ENCODE data around the gene PI4KA. TPM values are rescaled to one million over a fixed set of nuclear protein-coding genes. Genes with fewer than 3 reads are reported as not detected.
"Not testable (repeated sequence)": the region's sequence is repeated elsewhere in the genome, so short reads cannot be mapped to it uniquely, and the experiment has no call there.

The PI4KA gene
- total and polyA plus RNA-seq, 2 donors = 37.1 to 50.9 TPM

DNA sequence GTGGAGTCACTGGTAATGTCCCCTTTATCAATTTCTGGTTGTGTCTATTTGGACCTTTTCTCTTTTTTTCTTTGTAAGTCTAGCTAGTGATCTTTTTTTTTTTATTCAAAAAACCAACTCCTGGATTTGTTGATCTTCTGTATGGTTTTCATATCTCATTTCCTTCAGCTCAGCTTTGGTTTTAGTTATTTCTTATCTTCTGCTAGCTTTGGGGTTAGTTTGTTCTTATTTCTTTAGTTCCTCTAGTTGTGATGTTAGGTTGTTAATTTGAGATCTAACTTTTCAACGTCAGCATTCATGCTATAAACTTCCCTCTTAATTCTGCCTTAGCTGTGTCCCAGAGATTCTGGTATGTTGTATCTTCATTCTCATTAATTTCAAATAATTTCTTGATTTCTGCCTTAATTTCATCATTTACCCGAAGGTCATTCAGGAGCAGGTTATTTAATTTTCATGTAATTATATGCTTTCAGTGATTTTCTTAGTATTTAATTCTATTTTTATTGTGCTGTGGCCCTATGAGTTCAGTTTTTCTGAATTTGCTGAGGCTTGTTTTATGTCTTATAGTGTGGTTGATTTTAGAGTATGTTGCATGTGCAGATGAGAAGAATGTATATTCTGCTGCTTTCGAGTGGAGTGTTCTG lies 29.0 kb downstream of the PI4KA start:
- peaks cover 5% of the 10 kb centered on the region for H3K36me3 ChIP-seq (ENCODE audit: insufficient read depth)
- 96% methylated on average over 3 of the region's 3 CpGs for WGBS

DNA sequence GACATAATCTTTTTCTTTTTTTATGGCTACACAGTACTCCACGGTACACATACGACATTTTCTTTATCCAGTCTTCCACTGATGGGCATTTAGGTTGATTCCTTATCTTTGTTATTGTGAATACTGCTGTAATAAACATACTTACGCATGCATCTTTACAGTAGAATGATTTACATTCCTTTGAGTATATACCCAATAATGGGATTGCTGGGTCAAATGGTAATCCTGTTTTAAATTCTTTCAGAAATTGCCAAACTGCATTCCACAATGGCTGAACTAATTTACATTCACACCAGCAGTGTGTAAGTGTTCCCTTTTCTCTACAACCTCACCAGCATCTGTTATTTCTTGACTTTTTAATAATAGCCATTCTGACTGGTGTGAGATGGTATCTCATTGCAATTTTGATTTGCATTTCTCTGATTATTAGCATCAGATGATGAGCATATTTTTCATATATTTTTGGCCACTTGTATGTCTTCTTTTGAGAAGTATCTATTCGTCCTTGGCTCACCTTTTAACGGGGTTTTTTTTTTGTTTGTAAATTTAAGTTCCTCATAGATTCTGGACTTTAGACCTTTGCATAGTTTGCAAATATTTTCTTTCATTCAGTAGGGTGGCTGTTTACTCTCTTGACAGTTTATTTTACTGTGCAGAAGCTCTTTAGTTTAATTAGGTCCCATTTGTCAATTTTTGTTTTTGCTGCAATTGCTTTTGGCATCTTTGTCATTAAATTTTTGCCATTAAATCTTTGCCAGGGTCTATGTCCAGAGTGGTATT lies 32.0 kb downstream of the PI4KA start:
- H3K36me3 ChIP-seq (ENCODE audit: insufficient read depth); H3K27ac ChIP-seq (ENCODE audit: low read depth); H3K4me3 ChIP-seq (ENCODE audit: low read depth, low read length); DNase-seq (ENCODE audit: extremely low spot score); H3K4me1 ChIP-seq (ENCODE audit: insufficient read depth): not testable (repeated sequence)
- 88% methylated on average over 5 of the region's 5 CpGs for WGBS

More for the DNA sequence above, 29.0 kb downstream of the PI4KA start:
- no peak overlapping the region for H3K27ac ChIP-seq (ENCODE audit: low read depth)
- no peaks in the 10 kb centered on the region for H3K4me1 ChIP-seq (ENCODE audit: insufficient read depth)
- H3K4me3 ChIP-seq (ENCODE audit: low read depth, low read length) = no peak overlapping the region
- DNase-seq (ENCODE audit: extremely low spot score) = no peak

DNA sequence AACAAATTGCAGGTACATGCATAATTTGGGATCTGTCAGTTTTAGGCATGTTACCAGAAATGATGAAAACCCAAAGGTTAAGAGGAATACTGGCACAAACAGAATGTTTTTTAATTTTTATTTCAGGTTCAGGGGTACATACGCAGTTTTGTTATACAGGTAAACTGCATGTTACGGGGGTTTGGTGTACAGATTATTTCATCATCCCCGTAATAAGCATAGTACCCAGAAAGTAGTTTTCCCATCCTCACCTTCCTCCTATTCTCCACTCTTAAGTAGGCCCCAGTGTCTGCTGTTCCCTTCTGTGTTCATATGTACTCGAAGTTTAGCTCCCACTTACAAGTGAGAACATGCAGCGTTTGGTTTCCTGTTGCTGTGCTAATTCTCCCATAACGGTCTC lies 33.0 kb downstream of the PI4KA start:
- 90% methylated on average over 6 of the region's 6 CpGs for WGBS
- no peak for DNase-seq (ENCODE audit: extremely low spot score)
- no peaks in the 10 kb centered on the region for H3K4me1 ChIP-seq (ENCODE audit: insufficient read depth)
- peaks cover 5% of the 10 kb centered on the region for H3K36me3 ChIP-seq (ENCODE audit: insufficient read depth)
- no peak overlapping the region for H3K27ac ChIP-seq (ENCODE audit: low read depth)
- no peak overlapping the region for H3K4me3 ChIP-seq (ENCODE audit: low read depth, low read length)

DNA sequence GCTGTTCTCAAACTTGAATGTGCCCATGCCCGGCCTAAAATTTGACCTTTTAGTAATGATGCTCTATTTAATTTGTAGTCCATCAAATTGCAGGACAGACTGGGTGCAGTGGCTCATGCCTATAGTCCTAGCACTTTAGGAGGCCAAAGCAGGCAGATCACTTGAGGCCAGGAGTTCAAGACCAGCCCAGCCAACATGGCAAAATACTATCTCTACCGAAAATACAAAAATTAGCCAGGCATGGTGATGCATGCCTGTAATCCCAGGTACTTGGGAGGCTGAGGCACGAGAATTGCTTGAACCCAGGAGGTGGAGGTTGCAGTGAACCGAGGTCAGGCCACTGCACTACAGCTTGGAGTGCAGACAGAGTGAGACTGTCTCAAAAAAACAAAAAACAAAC lies 33.4 kb downstream of the PI4KA start:
- H3K4me3 ChIP-seq (ENCODE audit: low read depth, low read length); H3K27ac ChIP-seq (ENCODE audit: low read depth); DNase-seq (ENCODE audit: extremely low spot score); H3K4me1 ChIP-seq (ENCODE audit: insufficient read depth); H3K36me3 ChIP-seq (ENCODE audit: insufficient read depth): not testable (repeated sequence)
- WGBS = 97% methylated on average over 4 of the region's 4 CpGs

DNA sequence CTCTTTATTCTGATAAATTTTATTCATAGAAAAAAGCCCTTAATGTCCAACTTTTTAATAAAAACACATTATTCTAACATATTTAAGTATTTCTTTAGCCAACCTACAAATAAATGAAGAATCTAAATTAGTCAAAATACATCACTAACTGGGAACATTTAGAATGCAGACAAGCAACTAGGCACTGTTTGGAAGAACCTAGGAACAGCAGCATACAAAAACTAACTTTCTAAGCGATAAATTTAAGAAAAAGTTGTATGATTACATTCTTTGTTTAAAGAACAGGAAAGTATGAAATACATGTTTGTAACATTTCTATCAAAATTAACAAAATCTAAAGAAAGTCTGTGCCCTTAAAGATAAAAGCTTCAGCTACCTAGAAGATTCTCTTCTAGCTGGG lies 35.3 kb downstream of the PI4KA start:
- Histone ChIP-seq H3K4me3 (ENCODE audit: low read depth, low read length) (no peak overlapping the region), H3K4me1 (ENCODE audit: insufficient read depth) (no peaks in the 10 kb centered on the region), H3K27ac (ENCODE audit: low read depth) (no peak overlapping the region), H3K36me3 (ENCODE audit: insufficient read depth) (peaks cover 4% of the 10 kb centered on the region)
- no peak for DNase-seq (ENCODE audit: extremely low spot score)
- WGBS = 99% methylated on average over 1 of the region's 1 CpG

DNA sequence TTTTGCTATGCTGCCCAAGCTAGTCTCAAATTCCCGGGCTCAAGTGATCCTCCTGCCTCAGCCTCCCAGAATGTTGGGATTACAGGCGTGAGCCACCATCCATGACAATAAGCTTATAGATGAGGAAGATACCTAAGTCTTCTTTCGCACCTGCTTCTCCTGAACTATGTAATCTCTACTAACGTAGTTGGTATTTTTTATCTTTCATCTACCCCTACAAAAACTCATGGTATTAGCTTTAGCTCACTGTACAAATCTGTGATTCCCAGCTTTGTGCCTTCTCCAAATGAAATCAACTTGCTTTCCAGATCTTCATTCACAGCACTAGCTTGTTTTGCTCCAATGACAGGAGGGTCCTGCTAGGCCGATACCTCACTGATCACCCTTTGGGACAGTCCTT lies 36.4 kb downstream of the PI4KA start:
- peaks cover 4% of the 10 kb centered on the region for H3K36me3 ChIP-seq (ENCODE audit: insufficient read depth)
- no peaks in the 10 kb centered on the region for H3K4me1 ChIP-seq (ENCODE audit: insufficient read depth)
- no peak overlapping the region for H3K27ac ChIP-seq (ENCODE audit: low read depth)
- H3K4me3 ChIP-seq (ENCODE audit: low read depth, low read length) = no peak overlapping the region
- 96% methylated on average over 5 of the region's 5 CpGs for WGBS
- DNase-seq (ENCODE audit: extremely low spot score) = no peak

DNA sequence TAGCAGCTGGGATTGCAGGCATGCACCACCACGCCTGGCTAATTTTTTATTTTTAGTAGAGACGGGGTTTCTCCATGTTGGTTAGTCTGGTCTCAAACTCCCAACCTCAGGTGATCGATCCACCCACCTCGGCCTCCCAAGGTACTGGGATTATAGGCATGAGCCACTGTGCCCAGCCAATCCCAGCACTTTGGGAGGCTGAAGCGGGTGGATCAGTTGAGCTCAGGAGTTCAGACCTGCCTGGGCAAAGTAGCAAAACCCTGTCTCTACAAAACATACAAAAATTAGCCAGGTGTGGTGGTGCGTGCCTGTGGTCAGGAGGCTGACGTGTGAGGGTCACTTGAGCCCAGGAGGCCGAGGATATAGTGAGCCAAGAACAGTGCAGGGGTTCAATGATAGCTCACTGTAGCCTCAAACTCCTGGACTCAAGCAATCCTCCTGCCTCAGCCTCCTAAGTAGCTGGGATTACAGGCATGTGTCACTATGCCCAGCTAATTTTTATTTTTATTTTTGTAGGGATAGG lies 36.8 kb downstream of the PI4KA start:
- H3K27ac ChIP-seq (ENCODE audit: low read depth); H3K4me3 ChIP-seq (ENCODE audit: low read depth, low read length); H3K36me3 ChIP-seq (ENCODE audit: insufficient read depth); DNase-seq (ENCODE audit: extremely low spot score); H3K4me1 ChIP-seq (ENCODE audit: insufficient read depth): not testable (repeated sequence)
- 97% methylated on average over 8 of the region's 8 CpGs for WGBS

DNA sequence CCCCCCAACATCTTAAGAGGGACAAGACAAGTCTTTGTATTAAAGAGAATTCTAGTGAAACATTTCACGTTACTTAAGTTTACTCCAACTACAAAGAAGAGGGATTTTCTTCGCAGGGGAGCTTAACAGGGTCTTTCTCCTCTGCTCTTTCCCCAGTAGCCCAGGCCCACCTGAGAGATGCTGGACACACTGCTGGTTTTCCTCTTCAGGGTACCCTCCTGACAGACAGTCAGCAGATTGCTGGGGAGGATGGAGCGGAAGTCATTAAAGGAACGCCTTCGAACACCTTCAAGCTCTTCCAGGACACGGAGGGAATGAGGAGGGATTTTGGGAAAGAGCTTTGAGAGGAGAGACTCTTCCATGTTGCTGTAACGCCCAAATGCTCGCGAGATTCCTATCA lies 39.1 kb downstream of the PI4KA start:
- 92% methylated on average over 9 of the region's 9 CpGs for WGBS
- DNase-seq (ENCODE audit: extremely low spot score) = no peak
- Histone ChIP-seq H3K4me1 (ENCODE audit: insufficient read depth) (no peaks in the 10 kb centered on the region), H3K27ac (ENCODE audit: low read depth) (no peak overlapping the region), H3K4me3 (ENCODE audit: low read depth, low read length) (no peak overlapping the region), H3K36me3 (ENCODE audit: insufficient read depth) (peaks cover 7% of the 10 kb centered on the region)

DNA sequence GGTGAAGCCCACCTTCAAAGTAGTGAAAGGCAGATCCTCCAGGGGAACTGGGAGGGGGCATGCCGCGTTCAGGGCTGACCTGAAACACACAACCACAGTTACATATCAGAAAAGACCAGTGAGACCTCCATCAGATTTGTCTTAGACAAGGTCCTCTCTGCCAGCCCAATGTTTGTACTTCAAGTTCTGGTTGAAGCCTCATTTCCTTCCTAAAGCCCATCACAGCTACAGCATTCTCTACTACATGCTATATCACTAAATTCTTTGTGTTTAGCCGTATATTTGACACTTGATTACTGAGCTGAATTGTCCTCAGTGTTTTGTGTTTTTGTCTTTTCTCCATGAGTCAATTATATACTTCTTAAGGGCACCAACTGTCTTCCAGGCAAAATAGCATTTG lies 40.1 kb downstream of the PI4KA start:
- Histone ChIP-seq H3K4me1 (ENCODE audit: insufficient read depth) (no peaks in the 10 kb centered on the region), H3K4me3 (ENCODE audit: low read depth, low read length) (no peak overlapping the region), H3K27ac (ENCODE audit: low read depth) (no peak overlapping the region), H3K36me3 (ENCODE audit: insufficient read depth) (peaks cover 5% of the 10 kb centered on the region)
- DNase-seq (ENCODE audit: extremely low spot score) = no peak
- WGBS = 87% methylated on average over 3 of the region's 3 CpGs

DNA sequence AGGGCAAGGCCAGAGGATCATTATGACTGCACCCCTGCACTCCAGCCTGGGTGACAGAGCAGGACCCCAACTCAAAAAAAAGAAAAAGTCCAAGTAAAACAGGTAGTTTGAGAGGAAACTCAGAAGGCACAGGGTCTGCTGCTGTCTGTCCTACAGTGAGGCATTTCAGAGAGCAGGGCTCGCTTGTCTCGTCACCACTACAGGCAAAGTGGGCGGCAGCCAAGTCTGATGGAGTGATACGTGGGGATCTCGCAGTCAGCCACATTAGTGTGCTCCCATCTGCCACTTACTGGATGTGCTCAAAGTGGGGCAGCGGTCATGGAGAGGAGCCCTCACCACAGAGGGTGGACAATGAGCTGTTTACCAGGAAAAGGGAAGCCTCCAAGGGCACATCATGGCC lies 42.1 kb downstream of the PI4KA start:
- H3K4me1 ChIP-seq (ENCODE audit: insufficient read depth) = no peaks in the 10 kb centered on the region
- no peak for DNase-seq (ENCODE audit: extremely low spot score)
- no peak overlapping the region for H3K27ac ChIP-seq (ENCODE audit: low read depth)
- H3K4me3 ChIP-seq (ENCODE audit: low read depth, low read length) = no peak overlapping the region
- peaks cover 5% of the 10 kb centered on the region for H3K36me3 ChIP-seq (ENCODE audit: insufficient read depth)
- 95% methylated on average over 6 of the region's 6 CpGs for WGBS

DNA sequence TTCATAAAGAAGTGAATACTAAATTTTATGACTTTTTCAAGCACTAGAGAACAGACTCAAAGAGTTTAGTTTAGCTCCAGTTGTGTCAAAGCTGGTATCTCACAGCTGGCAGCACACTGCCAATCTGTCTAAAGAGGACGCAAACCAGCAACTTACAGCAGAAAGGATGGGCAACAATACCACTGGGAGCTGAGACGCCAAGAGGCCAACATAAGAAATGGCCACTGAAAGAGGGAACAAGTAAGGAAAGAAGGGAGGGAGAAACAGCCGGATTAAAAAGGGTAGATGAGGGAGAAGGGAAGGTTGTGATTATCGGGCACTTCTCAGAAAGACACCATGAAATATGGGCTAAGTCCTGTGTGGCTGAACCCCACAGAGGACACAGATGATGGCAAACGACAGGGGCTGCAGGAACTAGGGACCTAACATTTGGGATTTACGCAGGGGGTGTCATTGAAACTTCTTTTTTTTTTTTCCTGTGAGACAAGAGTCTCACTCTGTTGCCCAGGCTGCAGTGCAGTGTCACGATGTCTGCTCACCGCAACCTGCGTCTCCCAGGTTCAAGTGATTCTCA lies 43.0 kb downstream of the PI4KA start:
- WGBS = 92% methylated on average over 9 of the region's 9 CpGs
- H3K36me3 ChIP-seq (ENCODE audit: insufficient read depth) = peaks cover 8% of the 10 kb centered on the region
- H3K4me1 ChIP-seq (ENCODE audit: insufficient read depth) = no peaks in the 10 kb centered on the region

DNA sequence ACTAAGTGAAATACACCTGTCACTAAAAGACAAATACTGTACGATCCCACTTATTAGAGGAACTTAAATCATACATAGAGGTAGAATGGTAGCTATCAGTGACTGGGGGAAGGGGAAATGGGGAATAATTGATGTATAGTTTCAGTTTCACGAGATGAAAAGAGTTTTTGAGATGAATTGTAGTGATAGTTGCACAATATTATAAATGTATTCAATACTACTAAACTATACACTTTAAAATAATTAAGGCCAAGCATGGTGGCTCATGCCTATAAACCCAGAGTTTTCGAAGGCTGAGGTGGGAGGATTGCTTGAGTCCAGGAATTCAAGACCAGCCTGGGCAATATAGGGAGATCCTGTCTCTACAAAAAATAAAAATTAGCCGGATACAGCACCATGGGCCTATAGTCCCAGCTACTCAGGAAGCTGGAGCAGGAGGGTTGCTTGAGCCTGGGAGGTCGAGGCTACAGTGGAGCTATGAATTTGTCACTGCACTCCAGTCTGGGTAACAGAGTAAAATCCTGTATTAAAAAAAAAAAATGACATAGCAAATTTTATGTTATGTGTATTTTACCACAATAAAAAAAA lies 44.3 kb downstream of the PI4KA start:
- no peak for DNase-seq (ENCODE audit: extremely low spot score)
- Histone ChIP-seq H3K36me3 (ENCODE audit: insufficient read depth) (peaks cover 8% of the 10 kb centered on the region), H3K4me3 (ENCODE audit: low read depth, low read length) (no peak overlapping the region)

More for the DNA sequence above, 43.0 kb downstream of the PI4KA start:
- Histone ChIP-seq H3K4me3 (ENCODE audit: low read depth, low read length) (no peak overlapping the region), H3K27ac (ENCODE audit: low read depth) (no peak overlapping the region)
- DNase-seq (ENCODE audit: extremely low spot score) = no peak

DNA sequence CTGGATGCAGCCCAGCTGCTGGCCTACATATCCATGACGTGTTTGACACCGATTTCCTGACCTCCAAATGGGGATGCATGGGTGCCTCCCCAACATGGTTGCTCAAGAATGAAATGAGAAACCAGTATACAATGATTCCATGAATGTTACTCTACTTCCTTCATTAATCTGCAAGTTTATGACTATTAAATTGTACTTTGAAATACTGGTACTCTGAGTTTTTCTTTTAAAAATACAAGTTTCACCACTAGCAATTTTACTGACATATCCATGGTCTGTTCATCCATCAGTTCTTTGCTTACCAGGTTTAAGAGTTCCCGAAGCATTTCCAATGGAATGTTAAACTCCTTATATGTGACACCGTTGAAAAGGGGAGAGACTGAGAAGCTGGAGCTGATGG lies 45.6 kb downstream of the PI4KA start:
- Histone ChIP-seq H3K4me3 (ENCODE audit: low read depth, low read length) (no peak overlapping the region), H3K27ac (ENCODE audit: low read depth) (no peak overlapping the region), H3K36me3 (ENCODE audit: insufficient read depth) (peaks cover 7% of the 10 kb centered on the region), H3K4me1 (ENCODE audit: insufficient read depth) (no peaks in the 10 kb centered on the region)
- no peak for DNase-seq (ENCODE audit: extremely low spot score)
- 93% methylated on average over 4 of the region's 4 CpGs for WGBS

More for the DNA sequence above, 44.3 kb downstream of the PI4KA start:
- Histone ChIP-seq H3K4me1 (ENCODE audit: insufficient read depth) (no peaks in the 10 kb centered on the region), H3K27ac (ENCODE audit: low read depth) (no peak overlapping the region)
- 92% methylated on average over 5 of the region's 5 CpGs for WGBS

Measured in urinary bladder (tissue), 4 donors.